NCI-H146 (cell line): ENCODE results near the gene NR2C2.
A peak's percentile ranks its signal among the peaks of the same experiment; 100 is the strongest.
"Not testable (repeated sequence)": the region's sequence is repeated elsewhere in the genome, so short reads cannot be mapped to it uniquely, and the experiment has no call there.

Source experiments
- DNase-seq: peaks from one replicate; lab custom pipeline; 2025; lab: John Stamatoyannopoulos, UW

The NR2C2 gene

DNA sequence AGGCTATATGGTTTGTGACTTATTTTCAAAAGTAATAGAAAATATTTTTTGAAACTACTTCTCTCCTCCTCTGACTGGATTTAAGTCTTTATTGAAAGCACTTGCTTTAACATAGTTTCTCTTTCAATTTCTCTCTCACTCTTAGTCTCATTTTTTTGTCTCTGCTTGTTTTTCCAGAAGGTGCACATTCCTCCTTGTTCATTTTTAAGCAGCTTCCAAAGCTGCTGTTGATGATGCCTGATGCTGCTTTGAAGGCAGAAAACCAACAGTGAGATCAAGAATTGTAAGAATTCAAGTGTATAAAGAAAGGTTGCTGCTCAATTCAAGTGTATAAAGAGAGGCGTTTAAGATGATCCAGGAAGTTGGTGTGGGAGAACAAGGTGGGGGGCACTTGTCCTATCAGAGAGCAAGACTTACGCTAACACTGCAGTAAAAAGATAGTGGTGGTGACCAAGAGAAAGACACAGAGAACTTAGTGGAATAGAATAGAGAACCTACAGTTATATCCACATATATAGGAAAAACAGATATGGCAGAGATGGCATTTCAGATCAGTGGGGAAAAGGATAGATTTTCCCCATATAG is 12.1 kb downstream of the NR2C2 start:
- DNase-seq: no peak

DNA sequence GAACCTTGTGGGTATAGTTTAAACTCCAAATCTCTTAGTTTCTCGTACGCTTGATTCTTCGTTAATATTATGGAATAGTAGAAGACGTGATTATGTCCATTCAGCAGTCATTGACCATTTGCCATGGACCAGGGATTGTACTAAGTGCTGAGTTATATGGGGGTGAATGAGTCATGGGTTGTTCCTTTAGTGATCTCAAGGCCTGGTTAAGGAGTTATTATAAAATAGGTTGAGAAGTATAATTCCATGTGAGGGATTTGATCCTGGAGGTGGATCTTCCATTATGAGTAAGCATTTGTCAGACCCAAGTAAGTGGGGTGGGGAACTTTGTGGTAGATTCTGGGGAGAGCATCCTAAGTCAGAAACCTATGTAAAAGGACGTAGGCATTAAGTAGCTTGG is 15.4 kb downstream of the NR2C2 start:
- no peak for DNase-seq

DNA sequence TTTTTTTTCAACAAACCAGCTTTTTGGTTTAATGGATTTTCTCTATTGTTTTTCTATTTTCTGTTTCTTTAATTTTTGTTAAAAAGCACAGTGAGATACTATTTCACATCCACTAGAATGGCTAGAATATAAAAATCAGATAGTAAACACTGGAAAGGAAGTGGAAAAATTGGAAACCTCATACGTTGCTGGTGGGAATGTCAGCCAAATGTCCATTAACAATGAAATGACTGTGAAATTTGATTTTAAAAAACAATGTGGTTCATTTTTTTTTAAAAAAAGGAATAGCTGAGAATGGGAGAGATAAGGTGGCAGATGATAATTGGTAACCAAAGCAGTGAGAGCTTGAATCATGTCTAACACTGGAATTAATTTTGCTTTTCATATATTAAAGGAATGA is 19.9 kb downstream of the NR2C2 start:
- DNase-seq: no peak

DNA sequence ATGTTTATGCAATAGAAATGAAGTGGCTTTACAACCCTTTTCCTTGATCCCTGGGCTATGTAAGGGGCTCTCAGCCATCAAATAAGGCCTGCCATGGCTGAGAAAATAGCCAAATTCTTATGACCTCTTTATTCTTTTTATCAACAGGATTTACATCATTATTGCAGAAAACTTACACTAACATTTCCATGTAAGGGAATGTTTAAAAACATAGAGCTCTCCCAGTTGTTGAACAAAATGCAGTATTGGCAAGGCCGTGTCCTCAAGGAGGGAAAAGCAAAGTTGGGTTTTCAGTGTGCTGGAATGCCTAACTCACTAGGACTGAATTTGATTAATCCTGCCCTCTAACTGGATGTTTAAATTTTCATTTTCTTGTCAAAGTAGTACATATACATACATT is 22.3 kb downstream of the NR2C2 start:
- no peak for DNase-seq

DNA sequence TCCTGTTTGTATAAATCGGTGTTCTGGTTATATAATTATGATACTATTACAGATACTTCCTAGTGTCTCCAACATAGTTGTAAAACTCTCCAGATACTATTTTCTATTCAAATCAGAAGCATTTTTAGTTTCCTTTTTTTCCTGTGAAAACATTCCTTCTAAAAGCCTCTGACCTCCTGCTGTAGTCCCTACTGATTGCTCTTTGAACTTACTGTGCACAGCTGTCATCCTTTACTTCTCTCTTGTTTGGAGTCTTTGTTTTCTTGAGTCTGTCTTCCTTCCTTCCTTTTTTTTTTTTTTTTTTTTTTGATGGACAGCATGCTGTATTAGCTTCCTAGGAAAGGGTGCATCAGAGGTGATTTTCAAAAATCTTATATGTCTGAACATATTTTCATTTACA is 28.9 kb downstream of the NR2C2 start:
- DNase-seq: no peak

DNA sequence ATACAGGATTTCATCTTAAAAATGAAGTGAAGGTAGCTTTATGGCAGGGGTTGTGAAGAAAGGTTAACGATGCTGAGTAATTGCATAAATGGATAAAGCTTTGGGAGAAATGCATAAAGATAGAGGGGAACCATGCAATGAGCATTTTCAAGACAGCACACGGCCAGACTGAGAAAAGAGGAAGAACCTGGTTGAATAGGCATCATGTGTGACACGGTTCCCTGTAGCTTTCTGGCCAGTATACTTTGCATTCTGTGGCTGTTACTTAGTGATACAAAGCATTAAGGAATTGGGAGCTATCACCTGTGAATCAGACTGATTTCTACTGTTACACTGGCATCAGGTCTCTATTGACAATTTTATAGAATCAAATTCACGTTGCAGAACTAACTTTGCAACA is 33.3 kb downstream of the NR2C2 start:
- no peak for DNase-seq

DNA sequence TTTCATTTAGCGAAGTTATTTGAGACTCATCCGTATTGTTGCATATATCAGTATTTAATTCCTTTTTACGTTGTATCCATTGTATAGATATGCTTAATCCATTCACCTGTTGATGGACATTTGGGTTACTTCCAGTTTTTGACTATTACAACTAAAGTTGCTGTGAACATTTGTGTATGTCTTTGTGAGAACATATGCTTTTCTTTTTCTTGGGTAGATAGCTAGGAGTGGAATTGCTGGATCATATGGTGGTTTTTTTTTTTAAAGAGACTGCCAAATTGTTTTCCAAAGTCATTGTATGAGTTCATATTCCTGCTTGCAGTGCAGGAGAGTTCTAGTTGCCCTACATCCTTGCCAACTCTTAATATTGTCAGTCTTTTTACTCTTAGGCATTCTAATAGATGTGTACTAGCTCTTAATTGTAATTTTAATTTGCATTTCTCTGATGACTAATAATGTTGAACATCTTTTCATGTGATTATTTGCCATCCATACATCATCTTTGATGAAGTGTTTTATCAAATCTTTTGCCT is 37.3 kb downstream of the NR2C2 start:
- DNase-seq: no peak

DNA sequence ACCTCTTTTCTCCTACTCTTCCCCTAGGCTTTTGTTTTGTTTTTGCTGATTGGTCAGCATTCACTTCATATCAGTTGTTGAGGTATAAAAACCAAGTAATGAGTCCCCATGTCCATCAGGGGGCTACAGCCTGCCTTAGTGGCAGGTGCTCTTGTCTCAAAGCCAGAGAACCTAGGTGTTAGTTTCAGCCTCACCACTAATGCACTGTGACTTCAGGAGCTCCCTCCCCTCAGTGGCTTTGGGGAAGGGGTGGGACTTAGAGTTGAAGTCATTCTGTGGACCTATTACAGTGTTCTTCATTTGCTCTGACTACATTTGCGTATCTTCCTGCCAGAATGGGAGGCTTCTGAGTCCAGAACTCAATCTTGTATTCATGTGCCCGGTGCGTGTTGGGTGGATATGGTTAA is 41.6 kb downstream of the NR2C2 start:
- peak; percentile 41 for DNase-seq

DNA sequence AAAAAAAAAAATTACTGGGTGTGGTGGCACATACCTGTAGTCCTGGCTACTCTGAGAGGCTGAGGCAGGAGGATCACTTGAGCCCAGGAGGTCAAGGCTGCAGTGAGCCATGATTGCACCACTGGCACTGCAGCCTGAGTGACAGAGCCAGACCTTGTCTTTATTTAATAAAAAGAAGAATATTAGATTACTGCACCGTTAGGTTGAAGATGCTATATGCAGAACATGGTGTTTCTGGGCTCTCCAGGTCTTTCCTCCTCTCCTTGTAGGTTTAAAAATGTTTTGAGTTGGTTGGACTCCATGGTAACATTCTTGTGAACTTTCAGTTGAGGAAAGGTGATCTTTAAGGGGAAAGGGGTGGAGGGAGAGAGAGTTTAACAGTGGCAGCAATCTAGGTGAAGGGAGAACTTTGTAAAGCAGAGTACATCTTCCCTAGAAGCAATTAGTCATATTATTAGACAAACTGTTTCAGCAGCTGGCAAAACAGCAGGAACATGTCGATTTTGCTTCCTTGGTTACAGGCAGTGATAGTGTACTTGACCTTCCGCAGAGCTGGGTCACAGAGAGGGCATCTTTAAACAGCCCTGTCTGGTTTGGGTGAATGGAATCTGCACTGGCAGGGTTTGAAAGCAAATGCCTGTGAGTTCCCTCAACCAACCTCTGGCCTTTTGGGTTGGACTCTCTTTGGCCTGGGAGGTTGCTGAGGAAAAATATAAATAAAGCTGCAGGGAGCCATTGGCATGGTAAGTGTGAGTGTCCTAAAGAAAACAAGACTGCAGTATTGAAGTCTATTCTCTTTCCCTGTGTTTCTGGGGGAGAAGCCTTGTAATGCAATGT is 42.8 kb downstream of the NR2C2 start:
- DNase-seq: peak; percentile 61

DNA sequence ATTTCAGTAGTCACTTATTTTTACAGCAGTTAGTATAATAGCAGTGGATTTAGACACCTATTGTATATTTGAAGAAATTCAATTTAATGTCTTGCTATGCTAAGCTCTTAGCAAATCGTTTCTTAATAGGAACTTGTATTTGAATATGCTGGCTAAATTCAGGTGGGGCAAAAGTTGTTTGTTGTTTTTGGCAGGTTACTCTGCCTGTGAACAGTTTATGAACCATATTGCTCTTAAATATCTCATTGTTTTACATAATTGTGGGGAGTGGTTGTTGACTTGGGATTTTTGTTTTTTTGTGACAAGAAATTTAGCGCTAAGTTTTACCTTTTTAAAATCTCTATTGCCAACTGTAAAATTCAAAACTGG is 43.4 kb downstream of the NR2C2 start:
- no peak for DNase-seq

DNA sequence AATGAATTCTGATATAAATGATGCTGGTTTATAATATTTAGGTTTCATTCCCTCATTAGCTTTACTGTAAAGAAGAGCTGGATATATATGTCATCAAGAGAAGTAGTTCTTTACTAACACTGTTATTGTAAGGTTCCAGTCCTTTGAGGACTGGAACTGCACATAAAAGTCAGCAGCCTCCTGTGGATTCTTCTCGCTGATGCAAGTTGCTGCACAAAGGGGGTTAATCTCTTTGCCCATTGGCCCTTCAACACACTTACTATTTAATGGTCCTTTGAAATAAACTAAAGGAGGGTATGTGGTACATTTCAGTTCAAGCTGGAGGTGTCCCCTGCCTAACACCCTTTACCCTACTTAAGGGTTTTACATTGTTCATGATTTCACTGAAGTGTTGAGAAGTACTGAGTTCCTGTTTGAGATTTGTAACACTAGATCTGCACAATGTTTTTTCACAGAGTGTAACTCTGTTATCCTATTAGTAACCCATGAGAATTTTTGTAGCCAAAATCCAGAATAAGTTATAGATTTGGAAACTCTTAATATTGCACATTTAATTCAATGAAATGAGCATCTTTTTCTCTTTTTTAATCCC is 43.9 kb downstream of the NR2C2 start:
- no peak for DNase-seq

DNA sequence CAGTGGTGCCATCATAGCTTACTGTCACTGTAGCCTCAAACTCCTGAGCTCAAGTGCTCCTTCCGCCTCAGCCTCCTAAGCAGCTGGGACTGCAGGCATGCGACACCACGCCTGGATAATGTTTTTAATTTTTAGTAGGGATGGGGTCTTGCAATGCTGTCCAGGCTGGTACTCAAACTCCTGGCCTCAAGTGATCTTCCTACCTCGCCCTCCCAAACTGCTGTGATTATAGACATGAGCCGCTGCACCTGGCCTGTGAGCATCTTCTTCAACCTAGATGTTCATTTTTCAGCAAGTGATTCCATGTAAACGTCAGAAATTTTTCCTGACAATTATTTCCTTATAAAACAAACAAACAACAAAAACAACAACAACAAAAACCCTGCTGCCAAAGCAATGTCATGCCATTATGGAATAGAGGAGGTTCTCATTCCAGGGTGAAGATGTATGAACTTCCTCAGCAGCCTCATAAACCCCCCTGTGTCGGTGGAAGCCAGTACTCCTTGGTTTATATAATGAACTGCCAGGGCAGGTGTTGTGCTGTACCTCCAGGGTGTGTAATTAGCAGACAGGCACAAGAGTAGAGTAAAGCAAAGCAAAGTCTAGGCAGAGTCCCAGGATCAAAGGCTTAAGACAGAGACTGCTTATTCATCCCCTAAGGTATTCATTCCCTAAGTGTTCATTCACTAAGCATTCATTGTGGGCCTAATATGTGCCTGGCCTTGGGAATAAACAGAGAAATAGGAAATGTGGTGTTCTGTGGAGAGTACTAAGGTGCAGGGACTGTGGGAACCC is 44.6 kb downstream of the NR2C2 start:
- DNase-seq: peak; percentile 49

DNA sequence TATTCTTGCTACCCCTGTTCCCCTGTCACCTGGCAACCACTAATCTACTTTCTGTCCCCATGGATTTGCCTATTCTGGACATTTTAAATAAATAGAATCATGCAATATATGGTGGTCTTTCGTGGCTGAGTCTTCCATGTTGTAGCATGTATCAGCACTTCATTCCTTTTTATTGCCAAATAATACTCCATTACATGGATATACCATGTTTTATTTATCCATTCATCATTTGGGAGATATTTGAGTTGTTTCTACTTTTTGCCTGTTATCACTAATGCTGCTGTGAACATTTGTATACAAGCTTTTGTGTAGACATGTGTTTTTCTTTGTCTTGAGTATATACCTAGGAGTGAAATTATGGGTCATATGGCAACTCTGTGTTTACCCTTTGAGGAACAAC is 50.6 kb downstream of the NR2C2 start:
- DNase-seq: no peak

DNA sequence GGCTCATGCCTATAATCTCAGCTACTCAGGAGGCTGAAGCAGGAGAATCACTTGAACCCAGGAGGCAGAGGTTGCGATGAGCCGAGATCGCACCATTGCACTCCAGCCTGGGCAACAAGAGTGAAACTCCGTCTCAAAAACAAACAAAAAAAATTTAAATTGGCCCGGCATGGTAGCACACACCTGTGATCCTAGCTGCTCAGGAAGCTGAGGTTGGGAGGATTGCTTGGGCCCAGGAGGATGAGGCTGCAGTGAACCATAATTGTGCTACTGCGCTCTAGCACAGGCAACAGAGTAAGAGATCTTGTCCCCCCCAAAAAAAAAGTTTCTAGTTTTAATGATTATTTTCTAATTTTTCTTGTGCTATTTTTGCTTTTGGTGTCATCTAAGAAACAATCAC is 51.8 kb downstream of the NR2C2 start:
- not testable (repeated sequence) for DNase-seq

DNA sequence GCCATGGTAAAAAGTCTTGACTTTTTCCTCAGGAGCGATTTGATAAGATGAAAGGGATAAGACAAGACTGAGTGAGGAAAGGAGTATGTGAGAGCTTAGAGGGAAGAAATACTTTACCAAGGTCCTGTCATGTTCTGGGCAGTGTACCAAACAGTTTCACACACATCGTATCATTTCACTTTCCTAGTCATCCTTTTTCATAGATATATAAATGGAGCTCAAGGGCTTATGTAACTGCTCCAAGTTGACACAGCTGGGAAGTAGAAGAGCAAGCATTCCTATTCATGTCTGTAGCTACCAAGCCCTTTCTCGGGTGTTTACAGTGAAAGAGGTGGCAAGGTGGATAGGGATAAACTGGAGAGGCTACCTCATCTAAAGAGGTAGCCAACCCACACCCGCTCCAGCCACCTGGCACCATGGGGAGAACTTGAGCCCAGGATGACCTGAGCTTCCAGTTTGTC is 60.3 kb downstream of the NR2C2 start:
- no peak for DNase-seq

DNA sequence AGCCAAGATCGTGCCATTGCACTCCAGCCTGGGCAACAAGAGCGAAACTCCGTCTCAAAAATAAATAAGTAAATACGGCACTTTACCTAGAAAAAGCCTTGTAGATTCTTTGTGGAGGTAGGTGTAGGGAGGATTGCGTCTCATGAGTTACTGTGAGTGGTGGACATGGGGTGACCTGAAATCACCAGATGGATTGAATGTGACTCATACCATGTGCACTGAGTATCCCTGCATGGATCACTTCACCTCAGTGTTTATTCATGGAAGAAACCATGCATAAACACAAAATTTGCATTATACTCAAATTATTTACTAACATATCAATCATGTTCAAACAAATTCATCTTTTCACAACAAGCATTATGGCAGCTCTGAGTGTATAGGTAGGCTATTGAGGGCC is 61.8 kb downstream of the NR2C2 start:
- no peak for DNase-seq

DNA sequence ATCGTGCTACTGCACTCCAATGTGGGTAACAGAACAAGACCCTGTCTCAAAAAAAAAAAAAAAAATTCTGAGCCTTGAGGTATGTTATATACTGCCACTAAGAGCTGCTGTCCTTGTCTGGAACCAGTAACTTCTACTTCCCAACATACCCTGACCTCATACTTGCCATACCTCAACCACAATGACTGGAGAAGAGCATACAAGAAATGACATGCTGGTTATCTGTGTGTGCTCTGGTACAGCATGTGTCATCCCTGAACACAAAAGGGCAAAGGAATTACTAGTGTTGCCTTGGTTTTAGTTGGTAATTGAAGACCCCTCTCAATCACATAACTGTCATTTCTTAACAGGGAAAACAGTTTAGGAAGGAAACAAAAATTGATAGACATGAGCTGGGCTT is 63.3 kb downstream of the NR2C2 start:
- DNase-seq: no peak

DNA sequence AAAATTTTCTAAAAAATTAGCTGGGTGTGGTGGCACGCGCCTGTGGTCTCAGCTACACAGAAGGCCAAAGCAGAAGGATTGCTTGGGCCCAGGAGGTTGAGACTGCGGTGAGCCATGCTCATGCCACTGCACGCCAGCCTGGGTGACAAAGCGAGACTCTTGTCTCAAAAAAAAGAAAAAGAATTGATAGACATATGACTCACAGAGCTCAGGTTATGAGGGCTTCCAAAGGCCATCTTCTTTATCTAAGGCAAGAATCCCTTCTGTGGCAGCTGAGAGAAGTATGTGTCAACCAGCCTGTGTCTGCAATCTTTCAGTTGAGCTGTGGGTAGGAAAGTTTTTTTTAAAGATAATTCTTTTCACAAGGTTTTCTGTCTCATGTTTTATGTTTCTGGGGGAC is 63.8 kb downstream of the NR2C2 start:
- DNase-seq: no peak

DNA sequence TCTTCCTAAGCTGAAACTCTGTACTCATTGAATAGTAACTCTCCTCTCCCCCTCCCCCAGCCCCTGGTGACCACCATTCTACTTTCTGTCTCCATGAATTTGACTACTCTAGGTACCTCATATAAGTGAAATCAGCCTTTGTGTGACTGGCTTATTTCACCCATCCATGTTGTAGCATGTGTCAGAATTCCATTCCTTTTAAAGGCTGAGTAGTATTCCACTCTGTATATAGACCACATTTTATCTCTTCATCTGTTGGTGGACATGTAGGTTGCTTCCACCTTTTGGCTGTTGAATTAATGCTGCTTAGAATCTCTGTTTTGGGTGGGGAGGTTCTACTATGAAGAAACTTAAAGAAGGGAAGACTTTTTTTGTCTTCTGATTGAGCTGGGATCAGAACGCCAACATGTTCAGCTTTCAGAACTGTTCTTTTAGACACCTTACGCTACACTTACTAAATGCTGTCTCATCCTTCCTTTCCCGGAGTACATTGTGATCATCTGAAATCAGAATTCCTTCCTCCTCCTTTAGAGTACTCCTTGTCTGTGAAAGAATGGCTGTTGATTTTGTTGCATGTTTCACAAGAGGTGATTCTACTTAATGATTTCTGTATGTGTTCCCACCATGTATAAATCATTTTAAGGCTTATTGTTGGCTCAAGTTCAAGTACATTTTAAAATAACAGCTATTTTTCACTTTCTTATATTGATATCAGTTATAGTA is 67.4 kb downstream of the NR2C2 start:
- no peak for DNase-seq

DNA sequence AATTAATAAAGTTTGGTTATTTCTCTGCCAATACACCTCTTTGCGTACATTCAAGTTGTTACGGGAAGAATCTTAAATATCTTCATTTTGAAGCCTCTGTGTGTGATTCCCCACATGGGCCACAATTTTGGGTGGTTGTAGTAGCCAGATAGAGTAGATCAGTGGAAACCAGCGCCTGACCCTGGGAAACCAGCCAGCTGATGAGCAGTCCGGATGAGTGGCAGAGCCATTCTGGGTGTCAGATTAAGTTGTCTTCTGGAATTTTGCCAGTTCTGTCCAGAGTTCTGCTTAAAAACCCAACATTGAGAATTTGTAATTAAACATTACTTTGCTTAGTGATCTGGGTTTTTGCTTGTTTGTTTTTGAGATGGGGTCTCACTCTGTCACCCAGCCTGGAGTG is 68.1 kb downstream of the NR2C2 start:
- DNase-seq: no peak

DNA sequence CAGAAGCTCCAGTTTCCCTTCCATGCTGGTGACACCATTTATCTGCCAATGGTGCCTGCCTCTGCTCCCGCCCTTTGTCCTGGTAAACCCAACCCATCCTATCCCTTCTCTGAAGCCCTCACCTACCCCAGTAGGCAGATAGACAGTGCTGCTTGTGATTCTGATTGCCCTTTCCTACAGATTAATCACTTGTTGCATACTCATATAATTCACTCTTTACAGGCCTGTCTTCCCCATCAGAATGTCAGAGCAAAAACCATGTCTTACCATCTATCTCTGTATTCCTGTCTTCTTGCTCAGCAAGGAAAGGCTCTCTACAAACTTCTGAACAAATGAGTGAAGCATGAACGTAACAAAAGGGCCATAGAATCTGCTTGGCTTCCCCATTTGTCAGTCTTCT is 69.8 kb downstream of the NR2C2 start:
- DNase-seq: no peak

DNA sequence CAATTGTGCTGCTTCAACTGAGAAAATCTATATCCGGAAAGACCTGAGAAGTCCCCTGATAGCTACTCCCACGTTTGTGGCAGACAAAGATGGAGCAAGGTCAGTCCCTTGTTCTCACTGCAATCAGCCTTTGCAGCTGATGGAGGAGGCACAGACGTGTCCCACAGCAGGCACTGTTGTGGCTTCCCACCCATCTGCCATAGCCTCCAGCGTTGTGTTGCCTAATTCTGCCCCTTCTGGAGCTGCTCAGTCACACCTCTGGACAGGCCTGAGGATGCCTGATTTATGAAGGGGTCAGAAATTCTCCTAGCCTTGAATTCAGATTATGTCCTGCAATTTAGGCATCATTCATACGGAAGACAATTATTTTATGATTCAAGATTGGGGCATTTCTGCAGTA is 75.9 kb downstream of the NR2C2 start:
- no peak for DNase-seq
